Thoracic aorta (tissue), 2 donors: ENCODE data around the gene TTLL5. TPM values are rescaled to one million over a fixed set of nuclear protein-coding genes. Genes with fewer than 3 reads are reported as not detected.

Experiments
- ATAC-seq: fragments of 150-250 bp; one replicate; pipeline ENCODE4 v1.8.0; 2017; ENCODE audit warnings: low read depth; ENCODE audit not compliant: insufficient number of reproducible peaks, low FRiP score
- DNase-seq: peaks from one replicate; pipeline ENCODE4 v3.0.0-alpha.2; 2020; ENCODE audit warnings: low spot score
- H3K27ac ChIP-seq, 2 donors: fragments of 200-600 bp; sonication (generic); 1 replicate in 1 of 2; 2 replicates in 1 of 2; pipeline ENCODE4 v1.5.1; 2016; ENCODE audit warnings: mild to moderate bottlenecking in 2 of 2, moderate library complexity in 2 of 2
- H3K27me3 ChIP-seq: fragments of 200-600 bp; sonication (generic); replicated peaks from 2 replicates; pipeline ENCODE4 v1.6.0; 2016; ENCODE audit warnings: mild to moderate bottlenecking; ENCODE audit not compliant: insufficient read depth
- H3K36me3 ChIP-seq: fragments of 200-600 bp; sonication (generic); one replicate; pipeline ENCODE4 v1.5.1; 2016
- H3K4me1 ChIP-seq, 2 donors: fragments of 200-600 bp; sonication (generic); 1 replicate in 1 of 2; 2 replicates in 1 of 2; pipeline versions ENCODE4 v1.5.1 to v1.6.0; 2016; ENCODE audit warnings: low read depth in 2 of 2, mild to moderate bottlenecking in 1 of 2; ENCODE audit not compliant: control insufficient read depth in 1 of 2
- H3K4me3 ChIP-seq: fragments of 200-600 bp; sonication (generic); 2 replicates; pipeline ENCODE4 v1.5.1; 2016; ENCODE audit warnings: mild to moderate bottlenecking
- H3K9me3 ChIP-seq: fragments of 200-600 bp; sonication (generic); 2 replicates; pipeline ENCODE4 v1.5.1; 2016
- total RNA-seq, 2 donors: library from RNA; depleted of rRNA; stranded (reverse); fragments of >200 nt; gene quantifications; one replicate each; pipeline versions ENCODE4 v1.1.0 to v1.2.3, GENCODE V29; 2016
- TF ChIP-seq, protein P1 (sequence below): fragments of 200-600 bp; sonication (generic); IDR thresholded peaks from one replicate; pipeline ENCODE4 v1.5.1; 2019; ENCODE audit warnings: antibody characterized with exemption

The TTLL5 gene
- total RNA-seq, 2 donors from 2014 or later: 34.7 to 47.9 TPM

DNA sequence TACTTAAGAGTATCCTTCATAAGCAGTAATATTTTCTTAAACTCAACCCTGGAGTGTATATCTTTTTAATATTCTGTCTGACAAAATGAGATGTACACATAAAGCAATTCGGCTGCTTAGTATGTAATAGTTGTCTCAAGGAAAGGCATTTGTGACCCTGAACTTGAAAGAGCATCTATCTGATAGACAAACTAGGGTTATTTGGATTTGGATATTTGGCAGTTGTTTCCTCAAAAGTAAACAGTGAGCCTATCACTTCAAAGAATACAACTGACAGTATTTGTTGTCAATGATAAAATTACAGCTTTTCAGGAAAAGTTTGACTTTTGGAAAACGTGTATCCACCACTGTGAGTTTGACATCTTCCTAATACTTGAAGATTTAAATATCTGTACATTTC, 197.3 kb downstream of the TTLL5 start:
- TF ChIP-seq, protein P1, sequence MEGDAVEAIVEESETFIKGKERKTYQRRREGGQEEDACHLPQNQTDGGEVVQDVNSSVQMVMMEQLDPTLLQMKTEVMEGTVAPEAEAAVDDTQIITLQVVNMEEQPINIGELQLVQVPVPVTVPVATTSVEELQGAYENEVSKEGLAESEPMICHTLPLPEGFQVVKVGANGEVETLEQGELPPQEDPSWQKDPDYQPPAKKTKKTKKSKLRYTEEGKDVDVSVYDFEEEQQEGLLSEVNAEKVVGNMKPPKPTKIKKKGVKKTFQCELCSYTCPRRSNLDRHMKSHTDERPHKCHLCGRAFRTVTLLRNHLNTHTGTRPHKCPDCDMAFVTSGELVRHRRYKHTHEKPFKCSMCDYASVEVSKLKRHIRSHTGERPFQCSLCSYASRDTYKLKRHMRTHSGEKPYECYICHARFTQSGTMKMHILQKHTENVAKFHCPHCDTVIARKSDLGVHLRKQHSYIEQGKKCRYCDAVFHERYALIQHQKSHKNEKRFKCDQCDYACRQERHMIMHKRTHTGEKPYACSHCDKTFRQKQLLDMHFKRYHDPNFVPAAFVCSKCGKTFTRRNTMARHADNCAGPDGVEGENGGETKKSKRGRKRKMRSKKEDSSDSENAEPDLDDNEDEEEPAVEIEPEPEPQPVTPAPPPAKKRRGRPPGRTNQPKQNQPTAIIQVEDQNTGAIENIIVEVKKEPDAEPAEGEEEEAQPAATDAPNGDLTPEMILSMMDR: no peak
- Histone ChIP-seq H3K4me3 (no peak overlapping the region), H3K9me3 (no peaks in the 10 kb centered on the region), H3K27me3 (no peaks in the 10 kb centered on the region), H3K36me3 (no peaks in the 10 kb centered on the region), H3K27ac (no peak overlapping the region), H3K4me1 (peaks cover 8 to 14% of the 10 kb centered on the region in 2 donors)
- no peak for DNase-seq
- ATAC-seq: no peak

DNA sequence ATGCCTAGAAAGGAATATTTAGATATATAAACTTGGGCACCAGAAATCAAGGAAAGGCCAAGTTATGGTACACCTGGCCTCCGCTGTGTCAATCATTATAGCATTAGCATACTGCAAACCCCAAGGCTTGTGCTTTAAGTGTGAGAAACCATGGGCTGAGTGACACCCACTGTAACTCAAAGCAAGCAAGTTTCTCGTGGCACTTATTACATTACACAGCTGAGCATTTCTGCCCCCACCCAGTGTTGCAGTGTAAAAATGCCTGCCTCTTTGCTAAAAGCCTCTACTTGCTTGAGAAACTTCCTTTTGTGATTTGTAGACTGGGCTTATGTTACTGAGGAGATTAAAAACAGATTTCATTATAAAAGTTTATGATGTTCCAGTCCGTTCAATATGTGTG, 198.7 kb downstream of the TTLL5 start:
- Histone ChIP-seq H3K27ac (no peak overlapping the region), H3K4me1 (peaks cover 8 to 14% of the 10 kb centered on the region in 2 donors), H3K27me3 (no peaks in the 10 kb centered on the region), H3K36me3 (no peaks in the 10 kb centered on the region), H3K9me3 (no peaks in the 10 kb centered on the region), H3K4me3 (no peak overlapping the region)
- ATAC-seq (no peak), DNase-seq (no peak)
- TF ChIP-seq, protein P1: no peak

DNA sequence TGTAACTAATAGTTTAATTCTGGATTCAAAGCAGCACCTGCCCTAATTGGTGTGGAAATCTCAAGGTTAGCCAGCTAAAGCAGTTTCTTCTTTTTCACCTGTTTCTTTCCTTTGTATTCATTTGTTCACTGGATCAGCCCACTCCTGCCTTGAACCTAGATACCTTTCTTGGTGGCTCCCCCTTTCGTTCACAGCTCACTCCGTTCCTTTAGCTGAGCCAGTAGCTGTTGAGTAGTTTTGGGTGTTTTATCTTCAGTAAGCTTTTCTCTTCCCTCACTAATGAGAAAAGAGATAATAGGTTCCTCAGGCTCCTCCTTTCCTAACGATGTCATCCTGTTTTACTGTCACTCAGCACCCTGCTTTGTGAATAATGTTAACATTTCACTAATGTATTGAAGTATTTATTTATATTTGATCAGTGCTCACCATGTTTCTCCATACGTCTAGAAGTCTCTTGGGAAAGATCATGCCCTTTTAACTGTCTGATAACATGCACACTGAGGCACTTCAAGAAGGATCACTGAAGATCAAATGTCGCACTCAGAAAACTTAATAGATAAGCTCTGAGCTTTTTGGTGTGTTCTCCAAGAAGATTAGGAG, 199.6 kb downstream of the TTLL5 start:
- ATAC-seq (no peak), DNase-seq (no peak)
- H3K4me1 ChIP-seq: peaks cover 8 to 19% of the 10 kb centered on the region in 2 donors
- no peaks in the 10 kb centered on the region for H3K36me3 ChIP-seq
- H3K27me3 ChIP-seq: no peaks in the 10 kb centered on the region
- no peaks in the 10 kb centered on the region for H3K9me3 ChIP-seq
- TF ChIP-seq, protein P1: no peak
- H3K27ac ChIP-seq: no peak overlapping the region
- no peak overlapping the region for H3K4me3 ChIP-seq

DNA sequence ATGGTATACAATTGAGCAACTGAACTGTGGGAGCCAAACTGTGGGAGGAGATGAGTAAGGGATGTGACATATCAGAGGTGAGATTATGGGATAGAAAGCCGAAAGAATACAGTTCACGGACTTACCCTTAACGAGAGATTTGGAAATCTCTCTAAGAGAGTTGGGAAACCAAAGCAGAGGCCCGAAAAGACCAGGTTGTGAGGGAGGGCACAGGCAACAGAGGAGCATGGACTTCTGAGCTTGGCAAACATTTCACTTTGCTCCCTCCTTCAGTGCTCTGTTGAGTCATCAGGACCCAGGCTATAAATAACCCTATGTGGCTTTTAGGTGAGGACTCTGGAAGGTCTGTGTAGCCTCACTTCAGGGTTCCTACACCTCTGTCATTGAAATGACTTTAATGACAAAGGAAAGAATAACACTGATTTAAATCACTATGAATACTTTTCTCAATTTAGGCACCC, 200.1 kb downstream of the TTLL5 start:
- TF ChIP-seq, protein P1: no peak
- no peaks in the 10 kb centered on the region for H3K36me3 ChIP-seq
- H3K27ac ChIP-seq: no peak overlapping the region
- H3K27me3 ChIP-seq: no peaks in the 10 kb centered on the region
- no peak for DNase-seq
- peaks cover 8 to 19% of the 10 kb centered on the region in 2 donors for H3K4me1 ChIP-seq
- no peaks in the 10 kb centered on the region for H3K9me3 ChIP-seq
- no peak overlapping the region for H3K4me3 ChIP-seq
- ATAC-seq: no peak

DNA sequence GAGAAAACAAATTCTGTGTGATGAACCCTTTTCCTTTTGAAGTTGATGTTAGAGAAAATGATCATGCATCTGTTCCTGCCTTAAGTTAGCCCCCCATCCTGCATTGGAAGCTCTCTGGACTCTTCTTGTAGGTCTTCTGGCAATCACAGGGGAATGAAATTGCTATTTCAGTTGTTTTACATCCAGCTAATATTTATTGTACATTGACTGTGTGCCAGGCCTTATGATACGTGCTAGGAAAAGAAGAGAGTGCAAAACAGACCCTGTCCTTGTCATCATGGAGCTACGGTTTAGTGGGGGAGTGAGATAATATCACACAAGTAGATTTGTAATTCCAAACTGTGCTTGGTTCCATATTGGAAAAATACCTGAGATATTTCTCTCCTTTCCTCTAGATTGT, 202.2 kb downstream of the TTLL5 start:
- Histone ChIP-seq H3K4me1 (peaks cover 13 to 33% of the 10 kb centered on the region in 2 donors), H3K27ac (no peak overlapping the region), H3K36me3 (no peaks in the 10 kb centered on the region), H3K9me3 (no peaks in the 10 kb centered on the region), H3K27me3 (no peaks in the 10 kb centered on the region), H3K4me3 (no peak overlapping the region)
- TF ChIP-seq, protein P1: no peak
- no peak for DNase-seq
- ATAC-seq: no peak
